HG03571 (cell line): ENCODE data around the gene OBP2A.

Source experiments
- ATAC-seq: cut with Tn5 transposase; IDR thresholded peaks from one replicate; pipeline ENCODE4 v1.9.1; 2021; ENCODE audit not compliant: unreplicated experiment

OBP2A gene

GRCh38 chr9:135551456-135551855 lies 5.5 kb downstream of the OBP2A start:
- no peak for ATAC-seq

- ATAC-seq, result no peak
Measured at GRCh38 chr9:135552021-135552697, 6.2 kb downstream of the OBP2A start.

GRCh38 chr9:135552698-135553171 lies 6.8 kb downstream of the OBP2A start:
- no peak for ATAC-seq

GRCh38 chr9:135554718-135555117 lies 8.8 kb downstream of the OBP2A start:
- no peak for ATAC-seq

GRCh38 chr9:135555203-135555602 lies 9.3 kb downstream of the OBP2A start:
- no peak for ATAC-seq

- no peak for ATAC-seq
Measured at GRCh38 chr9:135555910-135556309, 10.0 kb downstream of the OBP2A start.

- no peak for ATAC-seq
Measured at GRCh38 chr9:135559606-135560005, 13.7 kb downstream of the OBP2A start.

GRCh38 chr9:135561391-135562234 lies 15.7 kb downstream of the OBP2A start, which contains the start of gene PAEP:
PAEP (plus strand) TSS chr9:135561756.
- no peak for ATAC-seq

GRCh38 chr9:135562235-135562745 lies 16.4 kb downstream of the OBP2A start:
- no peak for ATAC-seq

- ATAC-seq, result no peak
Measured at GRCh38 chr9:135563039-135563476, 17.1 kb downstream of the OBP2A start.

- ATAC-seq, result no peak
Measured at GRCh38 chr9:135563858-135564257, 17.9 kb downstream of the OBP2A start.

- no peak for ATAC-seq
Measured at GRCh38 chr9:135565141-135565628, 19.3 kb downstream of the OBP2A start.

- ATAC-seq, result no peak
Measured at GRCh38 chr9:135565636-135566035, 19.7 kb downstream of the OBP2A start.

- no peak for ATAC-seq
Measured at GRCh38 chr9:135566552-135566951, 20.6 kb downstream of the OBP2A start.

- no peak for ATAC-seq
Measured at GRCh38 chr9:135567311-135567710, 21.4 kb downstream of the OBP2A start.

- ATAC-seq, result no peak
Measured at GRCh38 chr9:135568026-135568425, 22.1 kb downstream of the OBP2A start.

- no peak for ATAC-seq
Measured at GRCh38 chr9:135570456-135570855, 24.5 kb downstream of the OBP2A start.

GRCh38 chr9:135572233-135572632 lies 26.3 kb downstream of the OBP2A start:
- ATAC-seq, result no peak

GRCh38 chr9:135573124-135573523 lies 27.2 kb downstream of the OBP2A start:
- no peak for ATAC-seq

GRCh38 chr9:135574331-135574730 lies 28.4 kb downstream of the OBP2A start:
- no peak for ATAC-seq

- ATAC-seq, result no peak
Measured at GRCh38 chr9:135574943-135575342, 29.0 kb downstream of the OBP2A start.
